Neutrophil (primary cell): ENCODE results near the gene GJA1.
"Not testable (repeated sequence)": the region's sequence is repeated elsewhere in the genome, so short reads cannot be mapped to it uniquely, and the experiment has no call there.

Experiments used
- H3K27ac ChIP-seq: fragments of 200-600 bp; sonication (generic); 2 replicates; pipeline ENCODE4 v1.5.1; 2016; ENCODE audit warnings: mild to moderate bottlenecking, moderate library complexity
- H3K27me3 ChIP-seq: fragments of 200-600 bp; sonication (generic); 2 replicates; pipeline ENCODE4 v1.6.0; 2016; ENCODE audit warnings: mild to moderate bottlenecking
- H3K36me3 ChIP-seq: fragments of 200-600 bp; sonication (generic); 2 replicates; pipeline ENCODE4 v1.5.1; 2017
- H3K4me1 ChIP-seq, 2 experiments: fragments of 200-600 bp in 1 of 2; sonication (generic) in 1 of 2; 1 replicate in 1 of 2; 2 replicates in 1 of 2; pipeline versions ENCODE4 v1.5.1 to v1.6.1; 2013 to 2016; ENCODE audit warnings: low read depth in 1 of 2, low read length in 1 of 2, mild to moderate bottlenecking in 1 of 2, moderate library complexity in 1 of 2; ENCODE audit not compliant: control insufficient read depth in 1 of 2, insufficient read depth in 1 of 2
- H3K4me3 ChIP-seq, 2 experiments: fragments of 200-600 bp in 1 of 2; sonication (generic) in 1 of 2; 1 replicate in 1 of 2; 2 replicates in 1 of 2; pipeline ENCODE4 v1.5.1; 2013 to 2016; ENCODE audit warnings: low read depth in 1 of 2, low read length in 1 of 2, mild to moderate bottlenecking in 1 of 2, moderate library complexity in 1 of 2
- H3K9me3 ChIP-seq: fragments of 200-600 bp; sonication (generic); 2 replicates; pipeline ENCODE4 v1.5.1; 2016
- TF ChIP-seq, protein P1 (sequence below): fragments of 200-600 bp; sonication (generic); IDR thresholded peaks from 2 replicates; pipeline ENCODE4 v1.5.1; 2016; ENCODE audit warnings: antibody characterized with exemption

GJA1 gene

DNA sequence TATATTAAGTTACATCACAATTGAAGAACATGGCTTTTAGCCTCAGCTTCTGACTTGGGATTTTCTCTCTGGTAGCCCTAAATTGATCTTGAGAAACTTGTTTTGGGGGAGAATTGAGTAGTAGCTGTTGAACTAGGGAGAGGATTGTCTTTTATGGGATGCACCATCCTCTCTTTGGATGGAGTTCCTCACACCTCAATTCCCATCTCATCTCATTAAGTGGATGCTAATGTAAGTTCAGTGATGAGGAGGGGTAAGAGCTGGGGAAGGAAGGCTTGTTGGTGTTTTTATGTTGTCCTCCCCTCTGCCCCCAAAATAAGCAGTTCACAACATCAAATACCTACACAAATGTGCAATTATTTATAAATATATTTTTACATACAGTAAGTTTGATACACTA lies 4.0 kb downstream of the GJA1 start:
- H3K4me3 ChIP-seq: no peak overlapping the region
- H3K27me3 ChIP-seq: peaks cover 58% of the 10 kb centered on the region

DNA sequence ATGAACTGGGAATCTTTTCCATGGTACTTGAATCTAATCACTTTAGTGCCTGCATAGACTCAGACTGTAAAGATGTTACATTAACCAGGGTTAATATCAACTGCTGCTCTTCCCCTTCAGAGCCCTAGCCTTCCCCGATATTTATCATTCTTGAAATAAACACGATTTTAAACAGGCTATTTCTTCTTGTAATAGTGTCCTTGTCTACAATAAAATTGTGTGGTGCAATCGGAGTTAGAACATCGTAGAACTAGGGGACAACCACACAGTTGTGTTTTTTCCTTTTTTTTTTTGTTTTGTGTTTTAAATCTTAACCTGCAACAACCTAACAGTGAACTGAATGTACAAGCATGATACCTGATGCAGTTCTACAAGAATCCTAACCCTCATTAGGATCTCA lies 4.5 kb downstream of the GJA1 start:
- TF ChIP-seq, protein P1, sequence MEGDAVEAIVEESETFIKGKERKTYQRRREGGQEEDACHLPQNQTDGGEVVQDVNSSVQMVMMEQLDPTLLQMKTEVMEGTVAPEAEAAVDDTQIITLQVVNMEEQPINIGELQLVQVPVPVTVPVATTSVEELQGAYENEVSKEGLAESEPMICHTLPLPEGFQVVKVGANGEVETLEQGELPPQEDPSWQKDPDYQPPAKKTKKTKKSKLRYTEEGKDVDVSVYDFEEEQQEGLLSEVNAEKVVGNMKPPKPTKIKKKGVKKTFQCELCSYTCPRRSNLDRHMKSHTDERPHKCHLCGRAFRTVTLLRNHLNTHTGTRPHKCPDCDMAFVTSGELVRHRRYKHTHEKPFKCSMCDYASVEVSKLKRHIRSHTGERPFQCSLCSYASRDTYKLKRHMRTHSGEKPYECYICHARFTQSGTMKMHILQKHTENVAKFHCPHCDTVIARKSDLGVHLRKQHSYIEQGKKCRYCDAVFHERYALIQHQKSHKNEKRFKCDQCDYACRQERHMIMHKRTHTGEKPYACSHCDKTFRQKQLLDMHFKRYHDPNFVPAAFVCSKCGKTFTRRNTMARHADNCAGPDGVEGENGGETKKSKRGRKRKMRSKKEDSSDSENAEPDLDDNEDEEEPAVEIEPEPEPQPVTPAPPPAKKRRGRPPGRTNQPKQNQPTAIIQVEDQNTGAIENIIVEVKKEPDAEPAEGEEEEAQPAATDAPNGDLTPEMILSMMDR: no peak
- Histone ChIP-seq H3K9me3 (no peaks in the 10 kb centered on the region), H3K27ac (no peak overlapping the region), H3K4me3 (no peak overlapping the region), H3K27me3 (peaks cover 54% of the 10 kb centered on the region), H3K4me1 (no peaks in the 10 kb centered on the region), H3K36me3 (no peaks in the 10 kb centered on the region)

More for the DNA sequence above, 4.0 kb downstream of the GJA1 start:
- Histone ChIP-seq H3K4me1 (no peaks in the 10 kb centered on the region), H3K36me3 (no peaks in the 10 kb centered on the region), H3K27ac (no peak overlapping the region), H3K9me3 (no peaks in the 10 kb centered on the region)
- TF ChIP-seq, protein P1: no peak

DNA sequence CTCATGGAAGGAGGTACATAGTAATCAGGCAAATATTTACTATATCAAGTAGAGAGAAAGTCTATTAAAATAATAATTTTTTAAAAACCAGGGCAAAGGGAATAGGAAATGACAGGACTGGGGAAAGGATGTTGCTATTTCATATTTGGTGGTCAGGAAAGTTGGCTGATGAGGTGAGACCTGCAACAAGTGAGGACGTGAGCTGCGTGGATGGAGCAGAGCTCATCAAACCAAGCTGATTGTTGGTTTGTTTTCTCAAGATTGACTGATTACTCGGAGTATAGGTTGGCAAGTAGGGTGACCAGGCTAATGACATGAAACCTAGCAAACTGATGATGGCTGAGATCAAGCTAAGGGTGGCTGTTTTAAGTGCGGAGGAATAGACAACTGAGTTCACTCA lies 6.0 kb downstream of the GJA1 start:
- no peak overlapping the region for H3K4me3 ChIP-seq

DNA sequence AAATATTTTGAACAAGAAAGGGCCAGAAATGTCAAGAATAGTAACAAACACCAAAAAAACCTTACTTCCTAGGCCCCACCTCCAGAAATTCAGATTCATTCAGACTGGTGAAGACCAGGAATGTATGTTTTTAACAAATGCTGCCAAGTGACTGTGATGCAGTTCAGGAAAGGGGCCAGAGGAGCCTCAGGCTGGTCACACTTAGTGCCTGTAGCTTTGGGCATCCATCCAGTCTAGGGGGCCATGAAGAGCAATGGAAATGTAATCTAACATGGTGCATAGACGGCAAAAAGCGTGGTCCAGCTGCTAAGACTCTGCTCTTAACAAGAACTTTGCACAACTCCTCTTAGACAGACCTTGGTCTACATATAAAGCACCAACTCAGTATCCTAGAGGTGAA lies 7.1 kb downstream of the GJA1 start:
- Histone ChIP-seq H3K36me3 (no peaks in the 10 kb centered on the region), H3K27ac (no peak overlapping the region), H3K9me3 (no peaks in the 10 kb centered on the region), H3K27me3 (peaks cover 27% of the 10 kb centered on the region), H3K4me1 (no peaks in the 10 kb centered on the region), H3K4me3 (no peak overlapping the region)
- TF ChIP-seq, protein P1: no peak

More for the DNA sequence above, 6.0 kb downstream of the GJA1 start:
- Histone ChIP-seq H3K9me3 (no peaks in the 10 kb centered on the region), H3K36me3 (no peaks in the 10 kb centered on the region), H3K27ac (no peak overlapping the region), H3K4me1 (no peaks in the 10 kb centered on the region), H3K27me3 (peaks cover 38% of the 10 kb centered on the region)
- TF ChIP-seq, protein P1: no peak

DNA sequence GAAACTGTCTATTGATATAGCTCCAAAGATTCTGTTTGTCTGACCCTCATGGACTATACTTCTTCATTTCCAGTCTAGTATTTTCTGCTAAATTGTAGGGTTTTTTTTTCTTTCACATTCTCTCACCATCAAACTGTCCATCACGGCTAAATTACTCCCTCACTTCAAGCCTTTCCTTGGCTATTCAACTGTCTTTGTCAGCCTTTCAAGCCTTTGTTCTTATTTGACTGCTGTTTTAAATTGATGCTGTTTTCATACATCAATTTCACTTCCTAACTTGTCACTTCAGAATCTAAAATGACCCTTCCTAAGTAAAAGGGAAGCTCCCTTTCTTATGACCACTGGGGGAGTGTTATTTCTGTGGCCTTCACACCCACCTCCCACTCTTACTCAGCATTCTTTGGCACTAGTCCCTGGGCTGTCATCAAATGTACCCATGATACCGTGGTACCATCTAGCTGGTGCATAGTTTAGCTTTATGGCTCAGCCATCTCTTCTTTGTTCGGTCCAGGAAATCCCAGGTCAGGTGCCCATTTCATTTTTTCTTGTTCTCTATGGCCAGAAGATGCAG lies 8.6 kb downstream of the GJA1 start:
- H3K4me3 ChIP-seq: no peak overlapping the region
- H3K4me1 ChIP-seq: no peaks in the 10 kb centered on the region
- no peaks in the 10 kb centered on the region for H3K9me3 ChIP-seq
- no peaks in the 10 kb centered on the region for H3K36me3 ChIP-seq
- TF ChIP-seq, protein P1: no peak
- H3K27me3 ChIP-seq: peaks cover 12% of the 10 kb centered on the region
- H3K27ac ChIP-seq: no peak overlapping the region

DNA sequence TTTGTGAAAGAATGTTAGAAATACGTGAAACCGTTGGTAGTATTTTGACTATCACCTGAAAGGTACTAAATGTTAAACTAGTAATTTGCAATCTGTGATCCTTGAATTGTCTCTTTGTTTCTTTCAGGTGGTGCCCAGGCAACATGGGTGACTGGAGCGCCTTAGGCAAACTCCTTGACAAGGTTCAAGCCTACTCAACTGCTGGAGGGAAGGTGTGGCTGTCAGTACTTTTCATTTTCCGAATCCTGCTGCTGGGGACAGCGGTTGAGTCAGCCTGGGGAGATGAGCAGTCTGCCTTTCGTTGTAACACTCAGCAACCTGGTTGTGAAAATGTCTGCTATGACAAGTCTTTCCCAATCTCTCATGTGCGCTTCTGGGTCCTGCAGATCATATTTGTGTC lies 11.3 kb downstream of the GJA1 start:
- H3K27me3 ChIP-seq, H3K4me1 ChIP-seq, H3K9me3 ChIP-seq, H3K4me3 ChIP-seq, H3K27ac ChIP-seq, H3K36me3 ChIP-seq: not testable (repeated sequence)

DNA sequence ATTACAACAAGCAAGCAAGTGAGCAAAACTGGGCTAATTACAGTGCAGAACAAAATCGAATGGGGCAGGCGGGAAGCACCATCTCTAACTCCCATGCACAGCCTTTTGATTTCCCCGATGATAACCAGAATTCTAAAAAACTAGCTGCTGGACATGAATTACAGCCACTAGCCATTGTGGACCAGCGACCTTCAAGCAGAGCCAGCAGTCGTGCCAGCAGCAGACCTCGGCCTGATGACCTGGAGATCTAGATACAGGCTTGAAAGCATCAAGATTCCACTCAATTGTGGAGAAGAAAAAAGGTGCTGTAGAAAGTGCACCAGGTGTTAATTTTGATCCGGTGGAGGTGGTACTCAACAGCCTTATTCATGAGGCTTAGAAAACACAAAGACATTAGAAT lies 12.3 kb downstream of the GJA1 start:
- not testable (repeated sequence) for H3K4me3 ChIP-seq, H3K4me1 ChIP-seq, H3K36me3 ChIP-seq, H3K9me3 ChIP-seq, H3K27ac ChIP-seq, H3K27me3 ChIP-seq

DNA sequence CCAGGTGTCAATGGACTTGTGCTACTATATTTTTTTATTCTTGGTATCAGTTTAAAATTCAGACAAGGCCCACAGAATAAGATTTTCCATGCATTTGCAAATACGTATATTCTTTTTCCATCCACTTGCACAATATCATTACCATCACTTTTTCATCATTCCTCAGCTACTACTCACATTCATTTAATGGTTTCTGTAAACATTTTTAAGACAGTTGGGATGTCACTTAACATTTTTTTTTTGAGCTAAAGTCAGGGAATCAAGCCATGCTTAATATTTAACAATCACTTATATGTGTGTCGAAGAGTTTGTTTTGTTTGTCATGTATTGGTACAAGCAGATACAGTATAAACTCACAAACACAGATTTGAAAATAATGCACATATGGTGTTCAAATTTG lies 13.1 kb downstream of the GJA1 start:
- H3K4me1 ChIP-seq, H3K9me3 ChIP-seq, H3K27ac ChIP-seq, H3K36me3 ChIP-seq, H3K4me3 ChIP-seq, H3K27me3 ChIP-seq: not testable (repeated sequence)
